Measurements from ENCODE around the gene RAP1GAP.

RAP1GAP gene

GRCh38 chr1:21624571-21625389, 44.4 kb downstream of the RAP1GAP start:
- peak; percentile 95 for DNase-seq

- peak; percentile 60 for DNase-seq
Observed at GRCh38 chr1:21623410-21623961, 45.7 kb downstream of the RAP1GAP start.

- DNase-seq: no peak
Observed at GRCh38 chr1:21622466-21623315, 46.5 kb downstream of the RAP1GAP start.

GRCh38 chr1:21621761-21622436, 47.3 kb downstream of the RAP1GAP start:
- DNase-seq: no peak

GRCh38 chr1:21621051-21621450, 48.1 kb downstream of the RAP1GAP start:
- no peak for DNase-seq

- DNase-seq: peak; percentile 54
Observed at GRCh38 chr1:21620496-21620895, 48.7 kb downstream of the RAP1GAP start.

- no peak for DNase-seq
Observed at GRCh38 chr1:21620011-21620410, 49.1 kb downstream of the RAP1GAP start.

GRCh38 chr1:21619375-21619947, 49.7 kb downstream of the RAP1GAP start:
- no peak for DNase-seq

- no peak for DNase-seq
Observed at GRCh38 chr1:21618561-21619374, 50.4 kb downstream of the RAP1GAP start.

- no peak for DNase-seq
Observed at GRCh38 chr1:21618059-21618458, 51.1 kb downstream of the RAP1GAP start.

- DNase-seq: no peak
Observed at GRCh38 chr1:21617126-21617738, 51.9 kb downstream of the RAP1GAP start.

GRCh38 chr1:21616372-21616771, 52.8 kb downstream of the RAP1GAP start:
- DNase-seq: no peak

- DNase-seq: no peak
Observed at GRCh38 chr1:21614419-21615115, 54.6 kb downstream of the RAP1GAP start.

- DNase-seq: no peak
Observed at GRCh38 chr1:21613072-21613867, 55.9 kb downstream of the RAP1GAP start.

GRCh38 chr1:21612057-21612456, 57.1 kb downstream of the RAP1GAP start:
- no peak for DNase-seq

- DNase-seq: no peak
Observed at GRCh38 chr1:21610989-21611785, 58.0 kb downstream of the RAP1GAP start.

- no peak for DNase-seq
Observed at GRCh38 chr1:21610027-21610426, 59.1 kb downstream of the RAP1GAP start.

- no peak for DNase-seq
Observed at GRCh38 chr1:21608798-21609197, 60.4 kb downstream of the RAP1GAP start.

All from NCI-H446 treated with DMSO at 0.1 percent for 48 hours (cell line).